K562 (cell line): ENCODE results near the gene TM9SF3. TPM values are rescaled to one million over a fixed set of nuclear protein-coding genes. Genes with fewer than 3 reads are reported as not detected.

Experiments
- ARID1B ChIP-seq: fragments of 450-650 bp; IDR thresholded peaks from 2 replicates; pipeline ENCODE4 v1.6.1; 2016; ENCODE audit warnings: antibody characterized with exemption, mild to moderate bottlenecking, inconsistent platforms
- ETV5 ChIP-seq: sonication (generic); formaldehyde crosslinking; IDR thresholded peaks from 2 replicates; pipeline ENCODE4 v1.4.0; 2020; ENCODE audit warnings: low read depth, mild to moderate bottlenecking, missing genetic modification reagents
- HDAC1 ChIP-seq, 2 experiments: fragments of 450-650 bp; IDR thresholded peaks; 2 replicates each; pipeline ENCODE4 v1.6.1; 2016 to 2017; ENCODE audit warnings: inconsistent platforms in 1 of 2, mild to moderate bottlenecking in 1 of 2, moderate library complexity in 1 of 2
- MEF2D ChIP-seq: conservative IDR thresholded peaks from 2 replicates; pipeline ENCODE4 v1.6.1; 2016; ENCODE audit warnings: low read depth, missing genetic modification characterization, missing compliant biosample characterization
- NBN ChIP-seq: fragments of 450-650 bp; IDR thresholded peaks from 2 replicates; pipeline ENCODE4 v1.6.1; 2016; ENCODE audit warnings: low read depth, mild to moderate bottlenecking
- POLR3A ChIP-seq: IDR thresholded peaks from 2 replicates; pipeline ENCODE4 v1.6.1; 2011; ENCODE audit warnings: borderline replicate concordance, mild to moderate bottlenecking, moderate library complexity; ENCODE audit not compliant: insufficient read length, insufficient read depth; ENCODE audit errors: extremely low read depth
- RBM17 ChIP-seq: fragments of 200-400 bp; formaldehyde crosslinking; IDR thresholded peaks from 2 replicates; pipeline ENCODE4 v1.6.1; 2017; ENCODE audit warnings: low read depth, mild to moderate bottlenecking, low read length, borderline replicate concordance
- ZNF408 ChIP-seq: fragments of 250-450 bp; sonication (Bioruptor Pico); IDR thresholded peaks from 2 replicates; pipeline ENCODE4 v1.4.0; 2020; ENCODE audit warnings: low read depth, mild to moderate bottlenecking, moderate library complexity
- ZNF583 ChIP-seq: fragments of 250-450 bp; sonication (Bioruptor Pico); IDR thresholded peaks from 2 replicates; pipeline ENCODE4 v1.4.0; 2020
- polyA plus RNA-seq, 8 experiments: library from polyadenylated mRNA; depleted of rRNA in 4 of 8; stranded (reverse) in 5 of 8; unstranded in 3 of 8; fragments of >200 nt; fragmentation: Nextera tagmentation in 2 of 8; fragmentation: Illumina TruSeq in 1 of 8; extraction: Ambion mirVana in 2 of 8; extraction: Trizol in 1 of 8; gene quantifications; 2 replicates each; pipeline versions ENCODE4 v1.2.1 to v1.2.3, GENCODE V29; 2011 to 2014; ENCODE audit warnings: inconsistent platforms in 1 of 8, missing spikeins in 1 of 8
- total RNA-seq, 7 experiments: library from RNA; depleted of rRNA in 6 of 7; stranded (reverse); fragments of >200 nt in 6 of 7; fragmentation: Illumina TruSeq in 2 of 7; extraction: Trizol in 2 of 7; gene quantifications; 2 replicates each; pipeline versions ENCODE4 v1.2.1 to v1.2.3, GENCODE V29; 2011 to 2021; ENCODE audit warnings: low replicate concordance in 1 of 7
- TF ChIP-seq, protein P1 (sequence below), 2 experiments: IDR thresholded peaks; 2 replicates each; pipeline ENCODE4 v1.6.1; 2011; ENCODE audit warnings: borderline replicate concordance in 1 of 2, control low read depth in 1 of 2, low read depth in 1 of 2, low read length in 1 of 2, mild to moderate bottlenecking in 1 of 2, mixed read lengths in 1 of 2, moderate library complexity in 1 of 2; ENCODE audit not compliant: insufficient read depth in 1 of 2, insufficient read length in 1 of 2, poor library complexity in 1 of 2, severe bottlenecking in 1 of 2; ENCODE audit errors: extremely low read depth in 1 of 2
- TF ChIP-seq, protein P2 (sequence below): IDR thresholded peaks from 2 replicates; pipeline ENCODE4 v1.6.1; 2012; ENCODE audit warnings: low read depth, low read length, improper control_type of control experiment, borderline replicate concordance
- TF ChIP-seq, protein P3 (sequence below): sonication (generic); formaldehyde crosslinking; IDR thresholded peaks from 2 replicates; pipeline ENCODE4 v1.5.0; 2020; ENCODE audit warnings: missing genetic modification reagents
- TF ChIP-seq, protein P4 (sequence below), 3 experiments: fragments of 200-800 bp in 1 of 3; fragments of 250-450 bp in 1 of 3; fragments of 450-650 bp in 1 of 3; sonication (Bioruptor Pico) in 1 of 3; sonication (Bioruptor generic) in 1 of 3; formaldehyde crosslinking in 1 of 3; IDR thresholded peaks; 2 replicates each; pipeline versions ENCODE4 v1.6.1 to v1.8.0; 2016 to 2022; ENCODE audit warnings: mild to moderate bottlenecking in 2 of 3, missing genetic modification characterization in 2 of 3, missing compliant biosample characterization in 1 of 3, moderate library complexity in 1 of 3
- TF ChIP-seq, protein P5 (sequence below): fragments of 200-800 bp; sonication (Bioruptor generic); IDR thresholded peaks from 2 replicates; pipeline ENCODE4 v1.6.1; 2017; ENCODE audit warnings: missing genetic modification characterization, missing compliant biosample characterization
- TF ChIP-seq, protein P6 (sequence below): fragments of 450-650 bp; IDR thresholded peaks from 2 replicates; pipeline ENCODE4 v1.6.1; 2016; ENCODE audit warnings: antibody characterized with exemption

TM9SF3 gene
- total and polyA plus RNA-seq, 9 of the 15 experiments (the other 6 are each of a cell fraction or from before 2014, with no cell fraction given) = 16.1 to 63.1 (median 34.9) TPM

DNA sequence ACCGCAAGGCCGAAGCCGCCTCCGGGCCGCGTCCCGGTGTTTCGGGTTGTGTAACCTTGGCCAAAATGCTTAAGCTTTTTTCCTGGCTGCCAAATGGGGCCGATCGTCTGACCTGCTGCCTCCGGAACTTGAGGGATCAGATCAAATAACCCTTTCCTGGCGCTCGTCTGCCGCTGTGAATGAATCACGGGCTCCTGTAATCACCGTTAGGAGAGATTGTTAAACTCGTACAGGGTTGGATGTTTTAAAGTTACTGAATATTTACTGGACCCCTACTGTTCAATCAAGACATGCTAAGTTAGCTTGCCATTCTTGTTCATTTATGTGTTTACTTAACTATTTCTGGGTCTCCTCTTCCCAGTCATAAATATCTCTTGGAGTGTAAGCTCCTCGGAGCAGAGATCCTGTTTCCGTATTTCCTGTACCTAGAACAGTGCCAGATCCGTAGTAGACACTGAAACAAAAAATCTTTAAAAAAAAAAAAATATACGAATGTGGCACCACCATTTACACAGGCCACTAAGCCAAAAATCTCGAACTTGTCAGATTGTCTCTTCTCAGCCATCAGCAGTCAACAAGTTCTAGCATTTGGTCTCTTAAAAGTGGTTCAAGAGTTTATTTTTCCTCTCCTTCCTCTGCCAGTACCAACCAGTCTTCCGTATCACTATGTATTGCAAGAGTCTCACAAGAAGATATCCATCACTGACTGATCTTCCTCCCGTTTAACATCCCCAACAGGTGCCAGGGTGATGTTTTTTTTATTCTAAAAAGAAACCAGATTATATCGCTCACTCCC is 650 bp upstream of the TM9SF3 start (continued):
- TF ChIP-seq ETV5 (CRISPR knock-in tag) = no peak
- TF ChIP-seq, protein P1, sequence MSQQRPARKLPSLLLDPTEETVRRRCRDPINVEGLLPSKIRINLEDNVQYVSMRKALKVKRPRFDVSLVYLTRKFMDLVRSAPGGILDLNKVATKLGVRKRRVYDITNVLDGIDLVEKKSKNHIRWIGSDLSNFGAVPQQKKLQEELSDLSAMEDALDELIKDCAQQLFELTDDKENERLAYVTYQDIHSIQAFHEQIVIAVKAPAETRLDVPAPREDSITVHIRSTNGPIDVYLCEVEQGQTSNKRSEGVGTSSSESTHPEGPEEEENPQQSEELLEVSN (IDR thresholded peaks at IDR 0.05; ENCODE audit: borderline replicate concordance in 1 of 2, extremely low read depth in 1 of 2, insufficient read depth in 1 of 2, insufficient read length in 1 of 2, low read depth in 1 of 2, low read length in 1 of 2, poor library complexity in 1 of 2, severe bottlenecking in 1 of 2) = no peak
- TF ChIP-seq NBN = no peak
- 0 out of 2 replicates have a peak, but pooled peaks have one; percentile 17 for TF ChIP-seq ZNF583 (CRISPR knock-in tag)
- TF ChIP-seq ZNF408 (CRISPR knock-in tag) = no peak
- TF ChIP-seq HDAC1 (IDR thresholded peaks at IDR 0.05) = 0 out of 4 replicates have a peak, but pooled peaks of 1 of the 2 experiments have one; percentile 28
- no peak for TF ChIP-seq MEF2D
- TF ChIP-seq, protein P2, sequence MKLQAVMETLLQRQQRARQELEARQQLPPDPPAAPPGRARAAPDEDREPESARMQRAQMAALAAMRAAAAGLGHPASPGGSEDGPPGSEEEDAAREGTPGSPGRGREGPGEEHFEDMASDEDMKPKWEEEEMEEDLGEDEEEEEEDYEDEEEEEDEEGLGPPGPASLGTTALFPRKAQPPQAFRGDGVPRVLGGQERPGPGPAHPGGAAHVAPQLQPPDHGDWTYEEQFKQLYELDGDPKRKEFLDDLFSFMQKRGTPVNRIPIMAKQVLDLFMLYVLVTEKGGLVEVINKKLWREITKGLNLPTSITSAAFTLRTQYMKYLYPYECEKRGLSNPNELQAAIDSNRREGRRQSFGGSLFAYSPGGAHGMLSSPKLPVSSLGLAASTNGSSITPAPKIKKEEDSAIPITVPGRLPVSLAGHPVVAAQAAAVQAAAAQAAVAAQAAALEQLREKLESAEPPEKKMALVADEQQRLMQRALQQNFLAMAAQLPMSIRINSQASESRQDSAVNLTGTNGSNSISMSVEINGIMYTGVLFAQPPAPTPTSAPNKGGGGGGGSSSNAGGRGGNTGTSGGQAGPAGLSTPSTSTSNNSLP = no peak
- TF ChIP-seq, protein P3, sequence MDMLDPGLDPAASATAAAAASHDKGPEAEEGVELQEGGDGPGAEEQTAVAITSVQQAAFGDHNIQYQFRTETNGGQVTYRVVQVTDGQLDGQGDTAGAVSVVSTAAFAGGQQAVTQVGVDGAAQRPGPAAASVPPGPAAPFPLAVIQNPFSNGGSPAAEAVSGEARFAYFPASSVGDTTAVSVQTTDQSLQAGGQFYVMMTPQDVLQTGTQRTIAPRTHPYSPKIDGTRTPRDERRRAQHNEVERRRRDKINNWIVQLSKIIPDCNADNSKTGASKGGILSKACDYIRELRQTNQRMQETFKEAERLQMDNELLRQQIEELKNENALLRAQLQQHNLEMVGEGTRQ = no peak
- TF ChIP-seq, protein P4, sequence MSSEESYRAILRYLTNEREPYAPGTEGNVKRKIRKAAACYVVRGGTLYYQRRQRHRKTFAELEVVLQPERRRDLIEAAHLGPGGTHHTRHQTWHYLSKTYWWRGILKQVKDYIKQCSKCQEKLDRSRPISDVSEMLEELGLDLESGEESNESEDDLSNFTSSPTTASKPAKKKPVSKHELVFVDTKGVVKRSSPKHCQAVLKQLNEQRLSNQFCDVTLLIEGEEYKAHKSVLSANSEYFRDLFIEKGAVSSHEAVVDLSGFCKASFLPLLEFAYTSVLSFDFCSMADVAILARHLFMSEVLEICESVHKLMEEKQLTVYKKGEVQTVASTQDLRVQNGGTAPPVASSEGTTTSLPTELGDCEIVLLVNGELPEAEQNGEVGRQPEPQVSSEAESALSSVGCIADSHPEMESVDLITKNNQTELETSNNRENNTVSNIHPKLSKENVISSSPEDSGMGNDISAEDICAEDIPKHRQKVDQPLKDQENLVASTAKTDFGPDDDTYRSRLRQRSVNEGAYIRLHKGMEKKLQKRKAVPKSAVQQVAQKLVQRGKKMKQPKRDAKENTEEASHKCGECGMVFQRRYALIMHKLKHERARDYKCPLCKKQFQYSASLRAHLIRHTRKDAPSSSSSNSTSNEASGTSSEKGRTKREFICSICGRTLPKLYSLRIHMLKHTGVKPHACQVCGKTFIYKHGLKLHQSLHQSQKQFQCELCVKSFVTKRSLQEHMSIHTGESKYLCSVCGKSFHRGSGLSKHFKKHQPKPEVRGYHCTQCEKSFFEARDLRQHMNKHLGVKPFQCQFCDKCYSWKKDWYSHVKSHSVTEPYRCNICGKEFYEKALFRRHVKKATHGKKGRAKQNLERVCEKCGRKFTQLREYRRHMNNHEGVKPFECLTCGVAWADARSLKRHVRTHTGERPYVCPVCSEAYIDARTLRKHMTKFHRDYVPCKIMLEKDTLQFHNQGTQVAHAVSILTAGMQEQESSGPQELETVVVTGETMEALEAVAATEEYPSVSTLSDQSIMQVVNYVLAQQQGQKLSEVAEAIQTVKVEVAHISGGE (CRISPR knock-in tag; IDR thresholded peaks at IDR 0.05) = no peak
- no peak for TF ChIP-seq RBM17
- TF ChIP-seq ARID1B = no peak
- TF ChIP-seq, protein P5, sequence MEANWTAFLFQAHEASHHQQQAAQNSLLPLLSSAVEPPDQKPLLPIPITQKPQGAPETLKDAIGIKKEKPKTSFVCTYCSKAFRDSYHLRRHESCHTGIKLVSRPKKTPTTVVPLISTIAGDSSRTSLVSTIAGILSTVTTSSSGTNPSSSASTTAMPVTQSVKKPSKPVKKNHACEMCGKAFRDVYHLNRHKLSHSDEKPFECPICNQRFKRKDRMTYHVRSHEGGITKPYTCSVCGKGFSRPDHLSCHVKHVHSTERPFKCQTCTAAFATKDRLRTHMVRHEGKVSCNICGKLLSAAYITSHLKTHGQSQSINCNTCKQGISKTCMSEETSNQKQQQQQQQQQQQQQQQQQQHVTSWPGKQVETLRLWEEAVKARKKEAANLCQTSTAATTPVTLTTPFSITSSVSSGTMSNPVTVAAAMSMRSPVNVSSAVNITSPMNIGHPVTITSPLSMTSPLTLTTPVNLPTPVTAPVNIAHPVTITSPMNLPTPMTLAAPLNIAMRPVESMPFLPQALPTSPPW (CRISPR knock-in tag) = no peak
- TF ChIP-seq, protein P6, sequence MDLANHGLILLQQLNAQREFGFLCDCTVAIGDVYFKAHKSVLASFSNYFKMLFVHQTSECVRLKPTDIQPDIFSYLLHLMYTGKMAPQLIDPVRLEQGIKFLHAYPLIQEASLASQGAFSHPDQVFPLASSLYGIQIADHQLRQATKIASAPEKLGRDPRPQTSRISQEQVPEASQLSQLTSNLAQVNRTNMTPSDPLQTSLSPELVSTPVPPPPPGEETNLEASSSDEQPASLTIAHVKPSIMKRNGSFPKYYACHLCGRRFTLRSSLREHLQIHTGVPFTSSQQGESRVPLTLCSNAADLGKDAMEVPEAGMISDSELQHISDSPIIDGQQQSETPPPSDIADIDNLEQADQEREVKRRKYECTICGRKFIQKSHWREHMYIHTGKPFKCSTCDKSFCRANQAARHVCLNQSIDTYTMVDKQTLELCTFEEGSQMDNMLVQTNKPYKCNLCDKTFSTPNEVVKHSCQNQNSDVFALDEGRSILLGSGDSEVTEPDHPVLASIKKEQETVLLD = no peak
- TF ChIP-seq POLR3A = no peak
